ENCODE data around the gene OR51A4. TPM values are rescaled to one million over a fixed set of nuclear protein-coding genes. Genes with fewer than 3 reads are reported as not detected.

The OR51A4 gene, protein sequence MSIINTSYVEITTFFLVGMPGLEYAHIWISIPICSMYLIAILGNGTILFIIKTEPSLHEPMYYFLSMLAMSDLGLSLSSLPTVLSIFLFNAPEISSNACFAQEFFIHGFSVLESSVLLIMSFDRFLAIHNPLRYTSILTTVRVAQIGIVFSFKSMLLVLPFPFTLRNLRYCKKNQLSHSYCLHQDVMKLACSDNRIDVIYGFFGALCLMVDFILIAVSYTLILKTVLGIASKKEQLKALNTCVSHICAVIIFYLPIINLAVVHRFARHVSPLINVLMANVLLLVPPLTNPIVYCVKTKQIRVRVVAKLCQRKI
- polyA plus RNA-seq (2011; rRNA removed) (not detected in 2 replicates), polyA minus RNA-seq (2011; rRNA and poly(A)+ RNA removed) (not detected in 2 replicates)

- TF ChIP-seq, protein P1, sequence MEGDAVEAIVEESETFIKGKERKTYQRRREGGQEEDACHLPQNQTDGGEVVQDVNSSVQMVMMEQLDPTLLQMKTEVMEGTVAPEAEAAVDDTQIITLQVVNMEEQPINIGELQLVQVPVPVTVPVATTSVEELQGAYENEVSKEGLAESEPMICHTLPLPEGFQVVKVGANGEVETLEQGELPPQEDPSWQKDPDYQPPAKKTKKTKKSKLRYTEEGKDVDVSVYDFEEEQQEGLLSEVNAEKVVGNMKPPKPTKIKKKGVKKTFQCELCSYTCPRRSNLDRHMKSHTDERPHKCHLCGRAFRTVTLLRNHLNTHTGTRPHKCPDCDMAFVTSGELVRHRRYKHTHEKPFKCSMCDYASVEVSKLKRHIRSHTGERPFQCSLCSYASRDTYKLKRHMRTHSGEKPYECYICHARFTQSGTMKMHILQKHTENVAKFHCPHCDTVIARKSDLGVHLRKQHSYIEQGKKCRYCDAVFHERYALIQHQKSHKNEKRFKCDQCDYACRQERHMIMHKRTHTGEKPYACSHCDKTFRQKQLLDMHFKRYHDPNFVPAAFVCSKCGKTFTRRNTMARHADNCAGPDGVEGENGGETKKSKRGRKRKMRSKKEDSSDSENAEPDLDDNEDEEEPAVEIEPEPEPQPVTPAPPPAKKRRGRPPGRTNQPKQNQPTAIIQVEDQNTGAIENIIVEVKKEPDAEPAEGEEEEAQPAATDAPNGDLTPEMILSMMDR (IDR thresholded peaks at IDR 0.05; ENCODE audit: insufficient read depth, low read depth, low read length) = no peak
- H3K4me3 ChIP-seq (ENCODE audit: low read depth, low read length) = no peak within 1 kb of the TSS
- H3K36me3 ChIP-seq (ENCODE audit: control insufficient read depth, insufficient read depth, low read length) = no peaks in the 10 kb centered on the region
- ChIA-PET CTCF (no interaction called here), POLR2A (no interaction called here)
- DNase-seq (ENCODE audit: low read depth) = no peak
- no peaks in the 10 kb centered on the region for H3K27me3 ChIP-seq (ENCODE audit: control insufficient read depth, insufficient read depth, low read length)
Observed at GRCh38 chr11:4947505-4947904, at the start of gene OR51A4. Gene OR51A4 (minus strand): TSS chr11:4947605. CDS start chr11:4947100, 505 bp downstream.

GRCh38 chr11:4994551-4994950, 47.1 kb upstream of the OR51A4 start, which contains the start of gene OR51L1:
Gene OR51L1 (plus strand): TSS chr11:4994851. CDS start chr11:4998983, 4,132 bp downstream.
- H3K27me3 ChIP-seq (ENCODE audit: control insufficient read depth, insufficient read depth, low read length) = no peaks in the 10 kb centered on the region
- H3K36me3 ChIP-seq (ENCODE audit: control insufficient read depth, insufficient read depth, low read length) = no peaks in the 10 kb centered on the region
- DNase-seq (ENCODE audit: low read depth) = no peak
- TF ChIP-seq, protein P1 (IDR thresholded peaks at IDR 0.05; ENCODE audit: insufficient read depth, low read depth, low read length) = no peak
- ChIA-PET POLR2A (no interaction called here), CTCF (no interaction called here)
- H3K4me3 ChIP-seq (ENCODE audit: low read depth, low read length) = no peak within 1 kb of the TSS

DNA sequence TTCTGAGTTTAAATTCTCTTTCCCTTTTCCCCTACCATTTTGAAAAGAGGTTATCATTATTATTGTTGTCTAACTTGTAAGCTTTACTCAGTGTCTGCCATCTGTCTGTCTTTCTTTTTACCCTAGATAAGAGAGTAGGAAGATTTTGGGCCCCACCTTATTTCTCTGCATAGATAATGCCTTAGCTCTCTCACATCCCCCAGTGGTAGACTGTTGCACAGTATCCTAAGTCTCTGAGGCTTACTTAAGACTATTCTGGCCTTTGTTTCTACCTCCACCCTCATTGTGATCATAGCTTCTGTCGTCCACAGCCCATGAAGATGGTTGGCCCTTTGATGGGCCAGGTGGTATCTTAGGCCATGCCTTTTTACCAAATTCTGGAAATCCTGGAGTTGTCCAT, 43.7 kb upstream of the OR51A4 start:
- no peak overlapping the region for H3K4me3 ChIP-seq (ENCODE audit: low read depth, low read length)
- no peaks in the 10 kb centered on the region for H3K36me3 ChIP-seq (ENCODE audit: control insufficient read depth, insufficient read depth, low read length)
- TF ChIP-seq, protein P1 (IDR thresholded peaks at IDR 0.05; ENCODE audit: insufficient read depth, low read depth, low read length) = peak; percentile 31
- ChIA-PET CTCF (interaction anchor here (1.4 to 1.8 kb wide), 2 partner anchors 354 to 355 kb away, joined by 3 to 5 read pairs; partner anchors contain the start of gene OR51D1), POLR2A (no interaction called here)
- DNase-seq (ENCODE audit: low read depth) = no peak
- H3K27me3 ChIP-seq (ENCODE audit: control insufficient read depth, insufficient read depth, low read length) = no peaks in the 10 kb centered on the region

DNA sequence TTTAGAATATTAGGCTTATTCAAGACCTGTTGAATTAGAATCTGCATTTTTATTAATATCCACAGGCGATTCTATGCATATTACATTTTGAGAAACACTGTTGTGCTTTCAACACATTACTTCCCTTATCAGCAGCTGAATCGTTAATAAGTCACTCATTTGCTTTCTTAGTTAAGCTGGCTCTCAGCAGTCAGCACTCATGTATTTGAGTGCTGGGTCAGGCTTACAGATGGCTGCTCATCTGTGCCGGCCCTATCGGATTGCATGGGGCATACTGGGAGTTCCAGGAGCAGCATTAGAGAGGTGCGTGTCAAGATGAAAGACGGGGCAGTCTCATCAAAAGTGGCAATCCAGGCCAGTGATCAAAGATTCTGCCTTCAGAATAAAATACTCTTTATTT, 36.4 kb upstream of the OR51A4 start:
- CTCF ChIA-PET = no interaction called here
- no peak for DNase-seq (ENCODE audit: low read depth)
- POLR2A ChIA-PET = no interaction called here
- no peaks in the 10 kb centered on the region for H3K27me3 ChIP-seq (ENCODE audit: control insufficient read depth, insufficient read depth, low read length)
- TF ChIP-seq, protein P1 (IDR thresholded peaks at IDR 0.05; ENCODE audit: insufficient read depth, low read depth, low read length) = no peak
- H3K36me3 ChIP-seq (ENCODE audit: control insufficient read depth, insufficient read depth, low read length) = no peaks in the 10 kb centered on the region
- no peak overlapping the region for H3K4me3 ChIP-seq (ENCODE audit: low read depth, low read length)

DNA sequence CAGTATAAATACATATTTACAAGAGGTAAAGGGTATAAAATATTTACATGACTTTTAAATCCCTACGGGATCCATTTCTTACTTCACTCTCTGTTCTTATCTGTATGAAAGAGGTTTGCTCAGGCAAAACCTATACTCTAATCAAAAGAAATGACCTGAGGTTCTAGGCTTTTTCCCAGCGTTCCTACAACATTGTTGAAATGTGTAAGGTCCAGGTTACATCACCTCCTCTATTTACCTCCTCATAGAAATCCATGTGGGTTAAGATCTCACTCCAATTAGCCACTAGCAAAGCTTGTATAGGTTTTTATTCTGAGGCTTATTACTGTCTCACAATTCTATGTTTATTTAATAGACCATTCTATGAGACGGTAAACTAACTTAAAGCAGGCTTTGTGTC, 35.3 kb upstream of the OR51A4 start:
- CTCF ChIA-PET = no interaction called here
- Histone ChIP-seq H3K4me3 (ENCODE audit: low read depth, low read length) (no peak overlapping the region), H3K27me3 (ENCODE audit: control insufficient read depth, insufficient read depth, low read length) (no peaks in the 10 kb centered on the region), H3K36me3 (ENCODE audit: control insufficient read depth, insufficient read depth, low read length) (no peaks in the 10 kb centered on the region)
- no peak for DNase-seq (ENCODE audit: low read depth)
- POLR2A ChIA-PET = no interaction called here
- TF ChIP-seq, protein P1 (IDR thresholded peaks at IDR 0.05; ENCODE audit: insufficient read depth, low read depth, low read length) = no peak
